Adrenal gland (tissue), 12 donors: ENCODE measurements around the gene CTNND2. TPM values are rescaled to one million over a fixed set of nuclear protein-coding genes. Genes with fewer than 3 reads are reported as not detected.
"Not testable (repeated sequence)": the region's sequence is repeated elsewhere in the genome, so short reads cannot be mapped to it uniquely, and the experiment has no call there.

Experiments
- DNase-seq, 7 donors: peaks; one replicate each; pipeline ENCODE4 v3.0.0-alpha.2; 2019 to 2020
- H3K27ac ChIP-seq, 5 donors: fragments of 200-600 bp; sonication (generic) in 4 of 5; 1 replicate in 3 of 5; 2 replicates in 2 of 5; pipeline versions ENCODE4 v1.5.1 to v1.8.0; 2016 to 2020; ENCODE audit warnings: mild to moderate bottlenecking in 1 of 5
- H3K27me3 ChIP-seq: fragments of 200-600 bp; 2 replicates; pipeline ENCODE4 v1.8.0; 2021
- H3K36me3 ChIP-seq, 2 donors: fragments of 200-600 bp; replicated peaks in 1 of 2; 1 replicate in 1 of 2; 2 replicates in 1 of 2; pipeline versions ENCODE4 v1.5.1 to v1.8.0; 2018 to 2022
- H3K4me1 ChIP-seq, 2 donors: fragments of 200-600 bp; replicated peaks in 1 of 2; 1 replicate in 1 of 2; 2 replicates in 1 of 2; pipeline versions ENCODE4 v1.5.1 to v1.8.0; 2018 to 2021
- H3K4me3 ChIP-seq, 4 donors: fragments of 200-600 bp; sonication (generic) in 3 of 4; one replicate each; pipeline ENCODE4 v1.5.1; 2016 to 2018
- H3K9me3 ChIP-seq, 3 donors: fragments of 200-600 bp; sonication (generic) in 1 of 3; replicated peaks in 1 of 3; 1 replicate in 2 of 3; 2 replicates in 1 of 3; pipeline versions ENCODE4 v1.5.1 to v1.8.0; 2016 to 2021
- POLR2A ChIP-seq, 2 donors: fragments of 450-650 bp; IDR thresholded peaks; one replicate each; pipeline ENCODE4 v1.6.1; 2017; ENCODE audit warnings: antibody characterized with exemption in 2 of 2, mild to moderate bottlenecking in 2 of 2, moderate library complexity in 1 of 2
- WGBS, 4 donors: extraction: QIAGEN DNeasy Blood & Tissue Kit in 2 of 4; methylation state at CpG; one replicate each; pipeline versions ENCODE4 v1.1.5 to v1.1.7; 2013 to 2017; 5-methylcytosine and 5-hydroxymethylcytosine counted together
- intact Hi-C, 2 donors: fragments of 100-400 bp; cut with DNase I; formaldehyde crosslinking; loops; one replicate each; pipeline versions ENCODE4 v1.14.1 to v1.15.0; 2022 to 2023
- polyA plus RNA-seq, 3 donors: library from polyadenylated mRNA; stranded (reverse); fragments of 200-250 nt in 2 of 3; fragments of 350-450 nt in 1 of 3; fragmentation: Illumina TruSeq in 1 of 3; extraction: RNeasy Lipid Tissue Mini Kit (QIAGEN cat#74804) in 1 of 3; gene quantifications; one replicate each; pipeline ENCODE4 v1.2.3, GENCODE V29; 2013 to 2014
- total RNA-seq, 9 donors: library from RNA; depleted of rRNA in 4 of 9; stranded (reverse); fragments of >200 nt in 4 of 9; fragments of 120-200 nt in 1 of 9; fragmentation: NEBNext Ultra II Directional in 1 of 9; extraction: Animal tissue kit (Norgen Biotek cat#: 25700) in 1 of 9; gene quantifications; one replicate each; pipeline versions ENCODE4 v1.1.0 to v1.2.4, GENCODE V29; 2013 to 2023
- TF ChIP-seq, protein P1 (sequence below), 6 experiments: fragments of 450-650 bp in 4 of 6; fragments of 200-600 bp in 2 of 6; sonication (generic) in 1 of 6; IDR thresholded peaks; 1 replicate in 5 of 6; 2 replicates in 1 of 6; pipeline versions ENCODE4 v1.5.1 to v1.8.0; 2016 to 2021; ENCODE audit warnings: antibody characterized with exemption in 6 of 6, mild to moderate bottlenecking in 2 of 6, moderate library complexity in 1 of 6
- donor health status: healthy with polysubstance abuse.
- donor health status: Bipolar disorder and iron deficiency.
- donor health status: DM: yes; HTN: yes; CAD: no.
- donor health status: DM: no; HTN: no; CAD: no.
- donor health status: DM: no; HTN: no; CAD: no.
- donor health status: DM: yes; HTN: yes; CAD: no.

Gene CTNND2
- total and polyA plus RNA-seq, 12 donors, result 0.34 to 4.2 (median 1.1) TPM; not detected in 1

DNA sequence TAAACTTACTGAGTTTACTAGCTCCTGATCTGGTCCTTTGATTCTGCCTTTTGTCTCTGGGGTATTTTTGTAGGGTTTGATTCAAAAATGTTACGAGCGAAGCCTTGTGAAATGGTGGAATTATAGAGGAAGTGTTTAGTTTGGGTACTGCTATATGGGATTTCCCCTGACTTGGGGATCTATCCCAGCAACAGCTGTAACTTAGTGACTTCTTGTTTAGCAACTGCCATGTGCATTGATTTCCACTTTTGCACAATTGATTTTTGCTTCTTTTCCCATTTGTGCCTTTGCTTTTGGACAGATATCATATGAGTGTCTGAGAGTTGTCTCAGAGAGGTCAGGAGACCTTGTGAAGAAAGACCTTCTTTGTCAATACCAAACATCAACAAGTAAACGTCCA lies 894.7 kb downstream of the CTNND2 start:
- intact Hi-C loops, result no loop called here
- no peak for DNase-seq
- H3K27ac ChIP-seq, result no peak overlapping the region
- H3K36me3 ChIP-seq, result no peaks in the 10 kb centered on the region
- no peak overlapping the region for H3K4me3 ChIP-seq
- H3K9me3 ChIP-seq, result no peaks in the 10 kb centered on the region
- no peaks in the 10 kb centered on the region for H3K27me3 ChIP-seq
- H3K4me1 ChIP-seq, result no peaks in the 10 kb centered on the region
- WGBS, 4 donors, result 60 to 82% (median 69%) methylated on average over 3 of the region's 3 CpGs
- no peak for TF ChIP-seq POLR2A (IDR thresholded peaks at IDR 0.05)
- TF ChIP-seq, protein P1, sequence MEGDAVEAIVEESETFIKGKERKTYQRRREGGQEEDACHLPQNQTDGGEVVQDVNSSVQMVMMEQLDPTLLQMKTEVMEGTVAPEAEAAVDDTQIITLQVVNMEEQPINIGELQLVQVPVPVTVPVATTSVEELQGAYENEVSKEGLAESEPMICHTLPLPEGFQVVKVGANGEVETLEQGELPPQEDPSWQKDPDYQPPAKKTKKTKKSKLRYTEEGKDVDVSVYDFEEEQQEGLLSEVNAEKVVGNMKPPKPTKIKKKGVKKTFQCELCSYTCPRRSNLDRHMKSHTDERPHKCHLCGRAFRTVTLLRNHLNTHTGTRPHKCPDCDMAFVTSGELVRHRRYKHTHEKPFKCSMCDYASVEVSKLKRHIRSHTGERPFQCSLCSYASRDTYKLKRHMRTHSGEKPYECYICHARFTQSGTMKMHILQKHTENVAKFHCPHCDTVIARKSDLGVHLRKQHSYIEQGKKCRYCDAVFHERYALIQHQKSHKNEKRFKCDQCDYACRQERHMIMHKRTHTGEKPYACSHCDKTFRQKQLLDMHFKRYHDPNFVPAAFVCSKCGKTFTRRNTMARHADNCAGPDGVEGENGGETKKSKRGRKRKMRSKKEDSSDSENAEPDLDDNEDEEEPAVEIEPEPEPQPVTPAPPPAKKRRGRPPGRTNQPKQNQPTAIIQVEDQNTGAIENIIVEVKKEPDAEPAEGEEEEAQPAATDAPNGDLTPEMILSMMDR (IDR thresholded peaks at IDR 0.05), result no peak

DNA sequence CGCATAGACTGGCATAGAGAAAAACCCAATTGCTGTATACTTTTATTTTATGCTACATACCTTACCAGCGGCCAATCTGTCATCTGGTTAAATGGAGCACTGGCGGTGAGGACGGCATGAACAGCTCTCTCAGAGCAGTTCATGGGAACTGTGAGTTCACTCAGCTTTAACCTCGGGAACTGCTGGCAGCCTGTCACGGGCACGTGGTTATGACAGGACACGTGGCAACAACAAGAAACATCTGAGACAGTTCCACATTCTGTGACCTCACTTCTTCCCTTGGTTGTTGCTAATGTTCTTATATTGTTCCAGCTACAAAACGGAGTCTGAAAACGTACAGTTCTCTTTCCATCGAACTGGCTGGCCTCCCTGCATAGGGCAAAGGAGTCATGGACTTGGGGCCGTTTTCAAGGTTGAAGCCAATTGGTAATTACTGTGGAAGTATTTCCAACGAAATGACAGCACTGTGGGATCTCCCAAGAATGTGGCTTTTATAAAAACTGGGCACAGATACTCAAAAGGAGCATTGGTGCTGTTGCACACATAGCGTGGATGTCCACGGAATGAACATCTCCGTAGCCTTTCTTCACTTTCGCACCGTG lies 896.9 kb downstream of the CTNND2 start:
- peak in 2 of 7 donors; percentile 29 to 31 for DNase-seq
- H3K36me3 ChIP-seq, result no peaks in the 10 kb centered on the region
- no peaks in the 10 kb centered on the region for H3K4me1 ChIP-seq
- TF ChIP-seq POLR2A (IDR thresholded peaks at IDR 0.05), result no peak
- TF ChIP-seq, protein P1 (IDR thresholded peaks at IDR 0.05), result no peak
- no peaks in the 10 kb centered on the region for H3K27me3 ChIP-seq
- intact Hi-C loops, result no loop called here
- no peaks in the 10 kb centered on the region for H3K9me3 ChIP-seq
- 71 to 80% (median 76%) methylated on average over 17 to 18 of the region's 18 CpGs for WGBS, 4 donors
- H3K27ac ChIP-seq, result no peak overlapping the region
- no peak overlapping the region for H3K4me3 ChIP-seq

DNA sequence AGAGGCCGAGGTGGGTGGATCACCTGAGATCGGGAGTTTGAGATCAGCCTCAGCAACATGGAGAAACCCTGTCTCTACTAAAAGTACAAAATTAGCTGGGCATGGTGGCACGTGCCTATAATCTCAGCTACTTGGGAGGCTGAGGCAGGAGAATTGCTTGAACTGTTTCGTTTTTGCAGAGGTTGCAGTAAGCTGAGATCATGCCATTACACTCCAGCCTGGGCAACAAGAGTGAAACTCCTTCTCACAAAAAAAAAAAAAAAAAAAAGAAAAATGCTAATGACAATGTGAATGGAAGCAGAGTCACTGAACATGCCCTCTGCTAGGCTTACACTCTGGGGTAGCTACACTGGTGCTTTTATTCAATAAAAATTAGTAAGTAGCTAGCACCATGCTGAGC lies 899.7 kb downstream of the CTNND2 start:
- H3K4me1 ChIP-seq, H3K4me3 ChIP-seq, H3K36me3 ChIP-seq, intact Hi-C loops, DNase-seq, H3K9me3 ChIP-seq, H3K27me3 ChIP-seq, H3K27ac ChIP-seq: not testable (repeated sequence)
- 57 to 90% (median 77%) methylated on average over 4 of the region's 4 CpGs for WGBS, 4 donors

DNA sequence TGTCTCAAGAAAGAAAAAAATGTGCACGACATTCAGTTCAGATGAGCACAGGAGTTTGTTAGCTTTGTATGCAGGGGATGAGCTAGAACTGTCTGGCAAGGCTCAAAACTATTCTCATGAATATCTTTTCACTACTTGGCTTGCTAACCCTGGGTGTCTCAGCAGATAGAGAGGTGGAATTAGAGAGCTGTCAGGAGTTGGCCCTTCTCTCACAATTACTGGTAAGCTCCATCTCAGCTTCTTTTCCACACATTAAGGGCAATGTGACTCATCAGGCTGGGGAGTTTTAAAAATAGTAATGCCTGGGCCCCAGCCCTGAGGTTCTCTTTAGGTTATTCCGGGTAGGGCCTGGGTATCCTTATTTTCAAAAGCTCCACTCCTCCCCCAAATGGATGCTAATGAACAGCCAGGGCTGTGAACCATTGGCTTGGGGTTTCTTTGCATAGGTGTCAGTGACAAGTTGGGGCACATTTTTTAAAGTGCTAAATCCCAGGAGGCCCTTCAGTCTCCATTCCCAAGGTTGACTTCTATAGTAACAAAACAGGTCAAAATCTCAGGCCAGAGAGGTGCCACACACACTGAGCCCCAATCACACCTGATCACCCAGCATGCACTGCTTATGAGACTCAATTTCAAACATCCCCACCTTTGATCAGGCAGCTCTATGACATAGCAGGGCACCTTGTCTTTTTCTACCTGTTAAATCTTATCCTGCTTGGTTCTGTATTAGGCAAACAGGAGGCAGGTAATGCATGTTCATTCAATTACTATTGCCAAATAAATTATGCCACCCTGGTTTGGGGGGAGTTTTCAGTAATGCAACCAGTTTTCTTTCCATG lies 903.5 kb downstream of the CTNND2 start:
- TF ChIP-seq POLR2A (IDR thresholded peaks at IDR 0.05), result no peak
- TF ChIP-seq, protein P1 (IDR thresholded peaks at IDR 0.05), result no peak
- intact Hi-C loops, result no loop called here
- Histone ChIP-seq H3K36me3 (no peaks in the 10 kb centered on the region), H3K4me1 (no peaks in the 10 kb centered on the region), H3K4me3 (no peak overlapping the region), H3K27ac (no peak overlapping the region), H3K27me3 (no peaks in the 10 kb centered on the region), H3K9me3 (no peaks in the 10 kb centered on the region)
- DNase-seq, result no peak
- 47 to 68% (median 63%) methylated on average over 2 of the region's 2 CpGs for WGBS, 4 donors
